ENCODE results near the gene PHRF1.
A peak's percentile ranks its signal among the peaks of the same experiment; 100 is the strongest.

PHRF1 gene

DNA sequence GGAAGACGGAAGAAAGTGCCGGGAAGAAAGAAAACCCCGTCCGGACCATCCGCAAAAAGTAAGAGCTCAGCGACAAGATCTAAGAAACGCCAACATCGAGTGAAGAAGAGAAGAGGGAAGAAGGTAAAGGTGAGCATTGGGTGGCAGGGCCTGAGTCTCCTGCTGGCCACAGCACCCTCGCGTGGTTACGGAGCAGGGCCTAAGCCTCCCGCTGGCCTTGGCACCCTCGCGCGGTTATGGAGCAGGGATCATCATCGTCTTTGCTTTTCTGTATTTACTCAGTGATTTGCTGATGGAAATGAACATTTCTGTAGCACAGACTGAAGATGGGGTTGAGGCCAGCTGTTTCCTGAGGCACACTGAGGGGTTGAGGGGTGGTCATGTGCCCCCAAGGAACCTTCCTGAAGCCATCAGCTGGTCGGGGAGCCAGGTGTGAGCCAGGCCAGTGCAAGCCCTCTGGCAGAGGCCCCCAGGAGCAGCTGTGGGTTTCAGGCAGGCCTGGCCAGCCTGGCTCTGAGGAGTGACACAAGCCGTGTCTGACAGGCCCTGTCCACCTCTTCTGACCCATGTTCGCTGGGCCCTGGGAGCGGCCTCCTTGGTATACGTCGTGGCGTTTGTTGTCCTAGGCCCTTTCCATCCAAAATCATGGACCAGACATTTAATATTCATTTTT, 25.4 kb downstream of the PHRF1 start:
- no peak for DNase-seq

DNA sequence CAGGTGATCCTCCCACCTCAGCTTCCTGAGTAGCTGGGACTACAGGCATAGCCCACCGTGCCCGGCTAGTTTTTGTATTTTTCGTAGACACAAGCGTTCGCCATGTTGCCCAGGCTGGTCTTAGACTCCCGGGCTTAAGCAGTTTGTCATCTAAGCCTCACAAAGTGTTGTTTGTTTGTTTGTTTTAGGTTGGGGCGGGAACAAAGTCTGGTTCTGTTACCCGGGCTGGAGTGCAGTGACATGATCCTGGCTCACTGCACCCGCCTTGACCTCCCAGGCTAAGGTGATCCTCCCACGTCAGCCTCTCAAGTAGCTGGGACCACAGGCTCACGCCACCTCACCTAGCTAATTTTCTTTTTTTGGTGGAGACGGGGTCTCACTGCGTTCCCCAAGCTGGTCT, 26.9 kb downstream of the PHRF1 start:
- DNase-seq: no peak

DNA sequence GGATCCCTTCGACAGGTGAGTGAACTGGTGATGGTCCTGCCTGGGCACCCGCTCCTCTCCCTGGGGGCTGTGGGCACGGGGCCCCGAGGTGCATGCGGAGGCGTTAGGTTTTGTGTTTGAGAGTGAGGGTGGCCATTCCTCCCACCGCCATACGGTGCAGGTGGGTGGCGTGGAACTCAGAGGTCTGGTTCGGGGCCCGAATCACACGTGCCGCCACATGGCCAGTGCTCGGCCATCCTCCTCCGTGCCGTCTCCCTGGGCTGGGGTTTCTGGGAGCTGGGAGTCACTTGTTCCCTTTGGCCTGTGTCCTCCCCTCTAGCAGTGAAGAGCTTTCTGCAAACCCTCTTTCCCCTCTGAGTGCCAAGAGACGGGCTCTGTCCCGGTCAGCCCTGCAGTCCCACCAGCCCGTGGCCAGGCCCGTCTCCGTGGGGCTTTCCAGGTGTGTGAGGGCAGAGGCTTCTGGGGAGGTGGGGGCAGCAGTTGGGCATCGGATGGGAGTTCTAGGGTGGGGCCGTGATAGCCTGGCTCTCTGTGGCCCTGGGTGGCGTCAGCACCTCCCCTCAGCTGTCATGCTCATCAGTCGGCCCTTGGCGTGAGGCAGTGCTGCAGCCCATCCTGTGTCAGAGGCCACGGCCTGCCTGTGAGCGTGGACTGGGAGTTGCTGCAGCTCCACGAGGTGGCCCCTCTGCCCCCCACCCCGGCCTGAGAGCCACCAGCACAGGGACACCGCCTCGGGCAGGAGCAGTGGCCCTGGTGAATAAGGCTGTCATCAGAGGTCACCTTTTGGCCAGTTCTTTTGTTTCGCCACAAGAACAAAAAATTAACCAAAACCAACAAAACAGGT, 29.2 kb downstream of the PHRF1 start:
- DNase-seq: no peak

DNA sequence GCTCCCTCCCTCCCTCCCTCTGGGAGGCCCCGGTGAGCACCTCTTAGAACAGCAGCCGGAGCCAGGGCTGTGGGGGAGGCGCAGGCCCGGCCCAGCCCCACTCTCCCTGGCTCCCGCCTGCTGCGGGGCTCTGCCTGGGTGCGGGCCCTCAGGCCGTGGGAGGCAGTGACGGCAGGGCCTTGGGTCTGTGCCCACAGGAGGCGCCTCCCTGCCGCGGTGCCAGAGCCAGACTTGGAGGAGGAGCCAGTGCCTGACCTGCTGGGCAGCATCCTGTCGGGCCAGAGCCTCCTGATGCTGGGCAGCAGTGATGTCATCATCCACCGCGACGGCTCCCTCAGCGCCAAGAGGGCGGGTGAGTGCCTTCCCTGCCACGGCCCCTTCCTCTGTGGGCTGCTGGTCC, 30.0 kb downstream of the PHRF1 start:
- no peak for DNase-seq

DNA sequence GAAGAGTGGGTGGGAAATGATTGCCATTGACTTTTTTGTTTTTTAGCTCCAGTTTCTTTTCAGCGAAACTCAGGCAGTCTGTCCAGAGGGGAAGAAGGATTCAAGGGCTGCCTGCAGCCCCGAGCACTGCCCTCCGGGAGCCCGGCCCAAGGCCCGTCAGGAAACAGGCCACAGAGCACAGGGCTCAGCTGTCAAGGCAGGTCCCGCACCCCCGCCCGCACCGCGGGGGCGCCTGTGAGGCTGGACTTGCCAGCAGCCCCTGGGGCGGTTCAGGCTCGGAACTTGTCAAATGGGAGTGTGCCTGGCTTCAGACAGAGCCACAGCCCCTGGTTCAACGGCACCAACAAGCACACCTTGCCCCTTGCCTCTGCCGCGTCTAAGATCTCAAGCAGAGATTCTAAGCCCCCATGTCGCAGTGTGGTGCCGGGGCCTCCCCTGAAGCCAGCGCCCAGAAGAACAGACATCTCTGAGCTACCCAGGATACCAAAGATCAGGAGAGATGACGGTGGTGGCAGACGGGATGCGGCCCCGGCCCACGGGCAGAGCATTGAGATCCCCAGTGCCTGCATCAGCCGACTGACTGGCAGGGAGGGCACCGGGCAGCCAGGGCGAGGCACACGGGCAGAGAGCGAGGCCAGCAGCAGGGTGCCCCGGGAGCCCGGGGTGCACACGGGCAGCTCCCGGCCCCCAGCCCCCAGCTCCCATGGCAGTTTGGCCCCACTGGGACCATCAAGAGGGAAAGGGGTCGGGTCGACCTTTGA, 30.9 kb downstream of the PHRF1 start:
- DNase-seq: no peak

DNA sequence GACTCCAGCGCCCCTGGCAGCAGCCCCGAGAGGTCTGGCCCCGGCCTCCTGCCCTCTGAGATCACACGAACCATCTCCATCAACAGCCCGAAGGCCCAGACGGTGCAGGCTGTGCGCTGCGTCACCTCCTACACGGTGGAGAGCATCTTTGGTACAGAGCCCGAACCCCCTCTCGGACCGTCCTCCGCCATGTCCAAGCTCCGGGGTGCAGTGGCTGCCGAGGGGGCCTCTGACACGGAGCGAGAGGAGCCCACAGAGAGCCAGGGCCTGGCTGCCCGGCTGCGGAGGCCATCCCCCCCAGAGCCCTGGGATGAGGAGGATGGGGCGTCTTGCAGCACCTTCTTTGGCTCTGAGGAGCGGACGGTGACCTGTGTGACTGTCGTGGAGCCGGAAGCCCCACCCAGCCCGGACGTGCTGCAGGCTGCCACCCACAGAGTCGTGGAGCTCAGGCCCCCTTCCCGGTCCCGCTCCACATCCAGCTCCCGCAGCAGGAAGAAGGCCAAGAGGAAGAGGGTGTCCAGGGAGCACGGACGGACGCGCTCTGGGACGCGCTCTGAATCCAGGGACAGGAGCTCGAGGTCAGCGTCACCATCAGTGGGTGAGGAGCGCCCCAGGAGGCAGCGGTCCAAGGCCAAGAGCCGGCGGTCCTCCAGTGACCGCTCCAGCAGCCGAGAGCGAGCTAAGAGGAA, 31.8 kb downstream of the PHRF1 start:
- no peak for DNase-seq

DNA sequence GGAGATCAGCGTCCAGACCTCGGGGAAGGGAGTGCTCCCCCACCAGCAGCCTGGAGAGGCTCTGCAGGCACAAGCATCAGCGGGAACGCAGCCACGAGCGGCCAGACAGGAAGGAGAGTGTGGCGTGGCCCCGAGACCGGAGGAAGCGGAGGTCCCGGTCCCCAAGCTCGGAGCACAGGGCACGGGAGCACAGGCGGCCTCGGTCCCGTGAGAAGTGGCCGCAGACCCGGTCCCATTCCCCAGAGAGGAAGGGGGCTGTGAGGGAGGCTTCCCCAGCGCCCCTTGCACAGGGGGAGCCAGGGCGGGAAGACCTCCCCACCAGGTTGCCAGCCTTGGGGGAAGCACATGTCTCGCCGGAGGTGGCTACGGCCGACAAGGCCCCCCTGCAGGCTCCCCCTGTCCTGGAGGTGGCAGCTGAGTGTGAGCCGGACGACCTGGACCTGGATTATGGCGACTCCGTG, 32.6 kb downstream of the PHRF1 start:
- DNase-seq: no peak

DNA sequence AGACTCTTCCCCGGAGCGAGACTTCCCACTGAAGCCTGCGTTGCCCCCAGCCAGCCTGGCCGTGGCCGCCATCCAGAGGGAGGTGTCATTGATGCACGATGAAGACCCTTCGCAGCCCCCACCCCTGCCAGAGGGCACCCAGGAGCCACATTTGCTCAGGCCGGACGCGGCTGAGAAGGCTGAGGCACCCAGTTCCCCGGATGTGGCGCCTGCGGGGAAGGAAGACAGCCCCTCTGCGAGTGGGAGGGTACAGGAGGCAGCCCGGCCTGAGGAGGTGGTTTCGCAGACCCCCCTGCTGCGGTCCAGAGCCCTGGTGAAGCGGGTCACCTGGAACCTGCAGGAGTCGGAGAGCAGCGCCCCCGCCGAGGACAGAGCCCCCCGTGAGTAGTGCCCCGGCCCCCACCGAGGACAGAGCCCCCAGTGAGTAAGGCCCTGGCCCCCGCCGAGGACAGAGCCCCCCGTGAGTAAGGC, 33.1 kb downstream of the PHRF1 start:
- DNase-seq: no peak

DNA sequence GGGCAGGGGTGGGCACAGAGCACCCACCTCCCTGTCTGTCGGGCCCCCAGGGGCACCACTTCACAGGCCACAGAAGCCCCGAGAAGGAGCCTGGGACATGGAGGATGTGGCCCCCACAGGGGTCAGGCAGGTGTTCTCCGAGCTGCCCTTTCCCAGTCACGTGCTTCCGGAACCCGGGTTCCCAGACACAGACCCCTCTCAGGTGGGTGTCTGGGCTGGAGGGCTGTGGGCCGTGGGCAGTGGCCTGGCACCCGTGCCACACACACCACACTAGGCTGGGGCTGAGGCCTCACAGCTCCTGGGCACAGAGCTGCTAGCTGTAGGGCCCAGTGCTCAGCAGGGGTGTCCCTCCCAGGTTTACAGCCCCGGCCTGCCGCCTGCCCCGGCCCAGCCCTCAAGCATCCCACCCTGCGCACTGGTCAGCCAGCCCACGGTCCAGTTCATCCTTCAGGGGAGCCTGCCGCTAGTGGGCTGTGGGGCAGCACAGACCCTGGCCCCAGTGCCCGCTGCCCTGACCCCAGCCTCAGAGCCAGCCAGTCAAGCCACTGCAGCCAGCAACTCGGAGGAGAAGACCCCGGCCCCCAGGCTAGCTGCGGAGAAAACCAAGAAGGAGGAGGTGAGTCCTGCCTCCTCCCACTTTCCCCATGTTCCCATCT, 34.0 kb downstream of the PHRF1 start:
- no peak for DNase-seq

DNA sequence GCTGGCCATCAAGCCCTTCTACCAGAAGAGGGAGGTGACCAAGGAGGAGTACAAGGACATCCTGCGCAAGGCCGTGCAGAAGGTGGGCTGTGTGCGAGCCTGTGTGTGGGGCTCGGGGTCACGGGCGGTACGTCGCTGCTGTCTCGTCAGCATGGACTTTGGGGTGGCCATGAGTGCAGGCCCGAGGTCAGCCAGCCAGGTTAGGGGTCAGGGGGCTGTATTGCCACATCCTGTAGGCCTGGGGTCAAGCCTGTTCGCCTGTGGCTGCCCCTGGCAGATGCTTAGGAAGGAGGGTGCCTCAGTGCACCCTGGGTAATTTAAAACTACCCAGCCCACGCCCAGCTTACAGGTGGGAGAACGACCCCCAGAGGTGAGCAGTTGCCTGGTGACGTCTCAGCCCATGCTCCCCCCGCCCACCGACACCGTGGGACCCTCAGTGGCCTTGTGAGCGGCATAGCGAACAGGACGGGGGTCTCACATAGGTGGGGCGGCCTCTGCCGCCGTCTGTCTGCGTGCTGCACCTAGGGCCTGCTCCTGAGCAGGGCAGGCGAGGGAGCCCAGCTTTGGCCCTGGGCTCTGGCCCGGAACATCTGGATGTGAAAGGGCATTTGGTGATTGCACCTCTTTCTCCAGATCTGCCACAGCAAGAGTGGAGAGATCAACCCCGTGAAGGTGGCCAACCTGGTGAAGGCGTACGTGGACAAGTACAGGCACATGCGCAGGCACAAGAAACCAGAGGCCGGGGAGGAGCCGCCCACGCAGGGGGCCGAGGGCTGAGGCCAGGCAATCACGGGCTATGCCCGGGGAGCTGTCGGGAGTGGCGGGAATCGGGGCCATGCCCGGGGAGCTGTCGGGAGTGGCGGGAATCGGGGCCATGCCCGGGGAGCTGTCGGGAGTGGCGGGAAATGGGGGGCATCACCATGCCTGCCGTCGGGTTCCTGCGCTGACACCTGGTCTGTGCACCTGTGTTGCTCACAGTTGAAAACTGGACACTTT, 35.0 kb downstream of the PHRF1 start:
- no peak for DNase-seq

DNA sequence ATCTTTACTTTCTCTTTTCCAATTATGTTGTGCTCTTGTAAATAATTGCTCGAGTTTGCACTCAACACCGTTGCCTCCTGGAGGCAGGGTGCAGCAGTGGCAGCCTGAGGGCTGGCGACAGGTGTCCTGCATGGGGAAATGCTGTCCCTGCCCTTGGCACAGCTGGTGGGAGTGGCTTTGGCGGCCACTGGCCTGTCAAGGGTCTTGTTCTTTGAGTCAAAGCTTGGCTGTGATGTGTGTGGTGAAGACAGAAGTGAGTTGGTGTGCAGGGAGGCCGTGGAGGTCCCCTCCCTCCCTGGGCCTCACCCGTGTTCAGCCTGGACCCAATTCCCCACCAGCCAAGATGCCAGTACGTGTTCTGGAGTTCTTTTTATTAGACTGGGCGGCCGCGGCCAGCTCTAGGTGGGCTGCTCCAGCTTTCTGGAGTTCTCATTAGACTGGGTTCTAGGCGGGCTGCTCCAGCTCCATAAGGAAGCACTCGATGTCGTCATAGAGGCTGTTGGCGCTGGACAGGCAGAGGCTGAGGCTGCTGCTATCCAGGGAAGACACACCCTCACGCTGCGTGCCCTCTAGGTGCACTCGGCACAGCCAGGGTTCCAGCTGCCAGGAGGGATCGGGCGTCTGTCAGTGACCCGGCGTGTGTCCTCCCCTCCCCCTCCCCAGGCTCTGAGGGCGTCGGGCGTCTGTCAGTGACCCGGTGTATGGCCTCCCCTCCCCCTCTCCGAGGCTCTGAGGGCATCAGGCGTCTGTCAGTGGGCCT, 36.1 kb downstream of the PHRF1 start:
- peak; percentile 45 for DNase-seq

DNA sequence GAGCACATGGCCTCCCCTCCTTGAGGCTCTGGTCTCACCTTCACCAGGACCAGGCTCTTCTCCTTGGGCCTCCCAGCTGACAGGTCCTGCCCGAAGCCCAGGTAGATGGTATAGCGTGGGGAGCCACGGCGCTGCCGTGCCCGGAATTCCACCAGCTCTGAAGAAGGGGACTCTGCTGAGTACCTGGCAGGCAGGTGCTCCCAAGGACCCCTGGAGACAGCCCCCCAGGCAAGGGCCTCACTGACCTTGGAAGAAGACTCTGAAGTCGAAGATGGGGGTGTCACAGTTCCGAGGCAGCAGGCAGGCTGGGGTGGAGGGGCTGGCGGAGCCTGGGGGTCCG, 36.7 kb downstream of the PHRF1 start:
- DNase-seq: no peak

DNA sequence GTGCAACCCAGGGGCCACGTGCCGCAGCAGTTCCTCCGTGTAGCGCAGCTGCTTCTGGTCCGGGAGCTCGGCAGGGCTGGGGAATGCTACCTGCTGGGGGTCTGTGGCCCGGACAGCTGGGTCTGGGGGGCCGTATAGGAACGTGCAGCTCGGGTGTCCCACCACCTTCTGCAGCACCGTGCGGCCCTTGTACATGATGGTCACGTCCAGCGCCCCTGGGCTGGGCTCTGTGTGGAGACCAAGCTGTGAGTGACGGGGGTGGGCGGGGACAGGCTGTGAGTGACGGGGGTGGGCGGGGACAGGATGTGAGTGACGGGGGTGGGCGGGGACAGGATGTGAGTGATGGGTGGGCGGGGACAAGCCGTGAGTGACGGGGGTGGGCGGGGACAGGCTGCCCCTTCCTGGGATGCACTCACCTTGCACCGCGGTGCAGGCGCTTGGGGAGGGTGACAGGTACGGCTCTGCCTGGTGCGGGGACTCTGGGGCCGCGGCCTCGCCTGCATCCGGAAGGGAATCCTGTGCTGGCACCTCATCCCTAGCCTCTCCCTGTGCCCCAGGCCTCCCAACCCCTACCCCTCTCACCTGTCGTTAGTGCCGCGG, 37.2 kb downstream of the PHRF1 start:
- DNase-seq: peak; percentile 21

DNA sequence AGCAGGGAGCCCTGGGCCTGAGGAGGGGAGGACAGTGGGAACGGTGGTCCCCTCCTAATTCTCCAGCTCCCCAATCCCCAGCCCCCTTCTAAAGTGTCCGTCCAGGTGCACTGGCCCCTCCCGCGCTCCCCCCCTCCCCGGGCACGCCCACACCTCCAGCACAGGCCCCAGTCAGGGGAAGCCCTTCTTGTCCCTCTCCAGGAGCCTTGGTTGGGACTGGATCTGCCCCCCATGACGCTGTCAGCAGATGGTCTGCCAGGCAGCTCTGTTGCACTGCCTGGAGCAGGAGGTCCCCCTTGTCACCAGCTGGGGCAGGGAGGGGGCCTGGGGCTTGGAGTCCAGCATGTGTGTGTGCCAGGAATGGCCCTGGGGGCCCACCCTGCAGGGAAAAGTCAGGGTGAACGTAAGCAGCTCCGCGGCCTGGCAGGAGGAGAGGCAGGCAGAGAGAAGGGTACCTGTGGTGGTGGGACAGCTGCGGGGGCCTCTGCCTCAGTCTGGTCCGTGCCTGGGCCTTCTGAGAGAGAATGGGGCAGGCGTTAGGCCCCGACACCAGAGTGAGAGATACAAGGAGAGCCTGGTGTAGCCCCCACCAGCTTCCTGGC, 37.9 kb downstream of the PHRF1 start:
- DNase-seq: peak; percentile 14

DNA sequence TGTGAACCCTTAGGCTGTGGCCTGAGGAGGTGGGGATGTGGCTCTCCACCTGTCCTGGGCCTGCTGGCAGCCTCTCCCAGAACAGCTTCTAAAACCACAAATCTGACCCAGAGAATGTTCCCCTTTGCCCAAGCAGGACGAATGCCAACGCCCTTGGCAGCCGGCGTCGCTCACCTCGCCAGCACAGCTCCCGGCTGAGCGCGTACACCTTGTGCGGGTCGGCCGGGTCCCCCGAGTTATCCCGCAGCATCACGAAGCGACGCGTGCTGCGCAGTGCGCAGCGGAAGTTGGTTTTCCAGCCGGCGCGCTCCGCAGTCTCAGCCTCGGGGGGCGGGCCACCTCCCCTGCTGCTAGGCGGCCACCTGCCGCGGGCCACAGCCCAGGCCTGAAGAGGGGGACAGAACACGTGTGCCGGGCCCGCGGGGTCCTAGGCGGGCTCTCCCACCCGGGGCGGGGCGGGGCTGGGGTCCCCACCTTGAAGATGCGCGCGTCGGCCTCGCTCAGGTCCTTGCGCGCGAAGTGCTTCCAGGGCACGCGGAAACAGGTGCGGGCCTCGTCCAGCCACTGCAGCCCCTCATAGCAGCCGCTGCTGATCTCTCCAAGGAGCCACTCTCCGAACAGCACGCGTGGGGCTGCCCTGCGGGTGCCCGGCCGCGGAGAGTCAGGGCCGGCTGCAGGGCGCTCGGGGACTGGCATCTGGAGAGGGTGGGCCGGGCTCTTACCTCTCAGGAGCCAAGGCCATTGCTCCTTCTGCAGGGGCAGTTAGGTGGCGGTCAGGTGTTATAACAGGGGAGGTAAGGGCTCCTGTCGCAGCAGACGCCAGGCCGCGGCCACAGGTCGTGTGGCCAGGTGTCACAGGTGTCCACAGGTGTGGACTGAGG, 38.6 kb downstream of the PHRF1 start:
- no peak for DNase-seq

DNA sequence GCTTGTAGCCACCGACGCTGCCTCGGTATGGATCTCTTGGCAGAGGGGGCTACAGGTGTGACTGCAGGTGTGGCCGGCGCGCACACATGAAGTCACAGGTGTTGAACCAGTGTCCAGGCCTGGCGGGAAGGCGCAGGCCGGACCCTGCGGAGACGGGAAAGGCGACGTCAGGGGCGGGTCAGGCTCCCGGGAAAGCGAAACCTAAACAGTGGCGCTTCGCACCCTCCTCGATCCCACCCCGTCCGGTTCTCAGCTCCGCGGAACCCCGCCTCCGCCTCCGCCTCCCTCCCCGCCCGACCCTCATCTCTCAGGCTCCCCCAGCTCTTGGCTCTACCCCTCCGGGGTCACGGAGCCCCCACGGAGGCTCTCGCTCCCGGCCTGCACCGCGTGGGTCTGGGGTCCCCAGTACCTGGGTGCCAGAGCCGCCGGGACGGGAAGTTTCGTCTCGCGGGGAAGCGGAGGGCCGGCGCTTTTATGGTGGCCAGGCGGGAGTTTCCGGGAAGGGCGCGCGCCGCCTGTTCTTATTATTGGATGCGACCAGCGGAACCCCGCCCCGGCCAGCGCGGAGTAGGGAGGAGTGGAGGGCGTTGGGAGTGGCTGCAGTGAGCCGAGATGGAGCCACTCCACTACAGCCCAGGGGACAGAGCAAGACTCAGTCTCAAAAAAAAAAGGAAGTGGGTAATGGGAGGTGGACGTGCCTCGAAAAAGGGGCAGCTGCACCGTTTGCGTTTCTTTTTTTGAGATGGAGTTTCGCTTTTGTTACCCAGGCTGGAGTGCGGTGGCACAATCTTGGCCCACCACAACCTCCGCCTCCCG, 39.4 kb downstream of the PHRF1 start, which contains the start of gene IRF7:
IRF7 (minus strand) TSS at position 447 of the 816 bp plus-strand sequence. CDS start 586 bp downstream, outside the sequence.
- peak; percentile 98 for DNase-seq
